ENCODE data around the gene CFAP57.

- TF ChIP-seq, protein P1, sequence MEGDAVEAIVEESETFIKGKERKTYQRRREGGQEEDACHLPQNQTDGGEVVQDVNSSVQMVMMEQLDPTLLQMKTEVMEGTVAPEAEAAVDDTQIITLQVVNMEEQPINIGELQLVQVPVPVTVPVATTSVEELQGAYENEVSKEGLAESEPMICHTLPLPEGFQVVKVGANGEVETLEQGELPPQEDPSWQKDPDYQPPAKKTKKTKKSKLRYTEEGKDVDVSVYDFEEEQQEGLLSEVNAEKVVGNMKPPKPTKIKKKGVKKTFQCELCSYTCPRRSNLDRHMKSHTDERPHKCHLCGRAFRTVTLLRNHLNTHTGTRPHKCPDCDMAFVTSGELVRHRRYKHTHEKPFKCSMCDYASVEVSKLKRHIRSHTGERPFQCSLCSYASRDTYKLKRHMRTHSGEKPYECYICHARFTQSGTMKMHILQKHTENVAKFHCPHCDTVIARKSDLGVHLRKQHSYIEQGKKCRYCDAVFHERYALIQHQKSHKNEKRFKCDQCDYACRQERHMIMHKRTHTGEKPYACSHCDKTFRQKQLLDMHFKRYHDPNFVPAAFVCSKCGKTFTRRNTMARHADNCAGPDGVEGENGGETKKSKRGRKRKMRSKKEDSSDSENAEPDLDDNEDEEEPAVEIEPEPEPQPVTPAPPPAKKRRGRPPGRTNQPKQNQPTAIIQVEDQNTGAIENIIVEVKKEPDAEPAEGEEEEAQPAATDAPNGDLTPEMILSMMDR (IDR thresholded peaks at IDR 0.05), result no peak
- no peak for TF ChIP-seq POLR2A (IDR thresholded peaks at IDR 0.05)
Observed at GRCh38 chr1:43134068-43134467, 38.1 kb upstream of the CFAP57 start.
